Measurements from ENCODE around the gene PELI1.
"Not testable (repeated sequence)": the region's sequence is repeated elsewhere in the genome, so short reads cannot be mapped to it uniquely, and the experiment has no call there.

Gene PELI1

DNA sequence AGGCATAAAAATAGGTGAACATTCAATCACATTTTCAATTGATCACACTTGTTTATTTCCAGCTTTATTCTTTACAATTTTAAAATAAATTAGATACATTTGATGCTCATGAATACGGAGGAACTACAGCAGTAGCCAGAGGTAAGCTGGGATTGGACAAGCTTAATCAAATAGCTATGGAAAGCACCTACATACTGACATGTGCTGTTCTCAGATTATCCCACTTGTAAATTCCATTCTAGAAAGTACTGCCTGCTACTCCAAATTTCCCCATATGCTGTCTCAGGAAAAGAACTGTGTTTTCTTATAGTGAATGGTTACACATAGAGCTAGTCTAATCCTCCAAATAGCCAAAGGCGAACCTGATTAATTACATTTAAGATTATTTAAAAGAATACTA, 24.2 kb downstream of the PELI1 start:
- DNase-seq, result no peak

DNA sequence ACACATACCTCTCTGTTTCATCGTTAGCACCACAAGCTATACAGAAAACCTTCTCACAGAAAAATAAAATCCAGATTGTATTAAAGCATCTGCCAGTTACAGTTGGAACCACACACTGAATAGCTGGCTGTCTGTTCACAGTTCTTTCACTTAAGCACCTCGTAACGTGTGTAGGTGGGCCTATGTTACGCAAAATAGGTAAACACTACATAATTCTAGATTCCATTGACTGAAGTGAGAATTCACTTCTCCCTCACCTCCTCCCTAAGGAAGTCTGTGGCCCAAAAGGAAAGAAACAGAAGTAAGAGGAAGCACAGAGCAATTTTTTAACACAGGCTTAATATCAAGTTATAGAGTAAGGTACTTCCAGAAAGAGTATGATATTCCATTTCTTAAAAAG, 24.9 kb downstream of the PELI1 start:
- DNase-seq, result no peak

DNA sequence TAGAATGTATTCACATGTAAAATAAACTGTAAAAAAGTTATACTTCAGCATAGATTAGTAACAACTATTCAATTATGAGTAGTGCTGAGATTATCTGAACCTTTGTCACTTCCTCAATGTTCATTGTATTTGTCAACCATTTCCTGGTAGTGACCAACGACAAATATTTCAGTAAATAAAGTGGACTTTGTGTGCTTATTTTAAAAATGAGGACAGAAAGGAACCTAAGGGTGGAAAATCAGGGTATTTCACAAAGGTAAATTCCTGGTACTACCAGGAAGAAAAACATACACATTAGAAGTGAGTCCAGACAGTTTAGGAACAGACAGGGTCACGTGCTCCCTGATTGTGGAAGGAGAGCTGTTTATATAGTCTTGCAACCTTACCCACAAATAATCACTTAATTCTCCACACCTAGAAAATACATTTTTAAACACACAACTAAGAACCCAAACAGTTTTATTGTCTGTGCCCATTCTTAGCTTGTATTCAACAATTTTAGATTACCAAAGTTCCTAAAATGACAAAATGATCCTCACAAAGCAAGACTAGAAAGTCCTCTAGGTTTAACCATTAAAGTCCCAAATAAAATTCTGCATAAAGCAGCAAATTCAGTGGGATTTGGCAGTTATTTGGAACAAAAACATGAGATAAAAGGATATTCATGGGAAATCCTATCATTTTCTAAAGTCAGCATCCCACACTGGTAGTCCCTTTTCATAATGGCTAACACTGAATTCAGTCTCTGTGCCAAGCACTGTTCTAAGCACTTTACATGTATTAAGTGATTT, 28.2 kb downstream of the PELI1 start:
- peak; percentile 39 for DNase-seq

DNA sequence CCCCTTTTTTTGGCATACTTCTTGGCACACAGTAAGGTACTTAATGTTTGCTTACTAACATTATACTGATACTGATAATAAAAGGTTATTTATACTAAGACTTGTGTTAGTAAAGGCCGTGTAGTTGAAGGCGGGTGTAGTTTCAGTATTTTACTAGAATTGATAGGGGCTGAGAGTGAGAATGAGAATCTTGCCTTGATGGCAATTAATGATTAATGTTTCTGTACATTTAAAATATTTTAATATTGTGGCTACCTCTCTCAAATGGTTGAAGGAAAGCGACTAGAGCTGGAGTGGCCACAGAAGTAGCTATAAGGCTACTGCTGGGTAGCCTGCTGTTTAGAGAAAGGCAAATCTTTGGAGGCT, 29.3 kb downstream of the PELI1 start:
- DNase-seq, result no peak

DNA sequence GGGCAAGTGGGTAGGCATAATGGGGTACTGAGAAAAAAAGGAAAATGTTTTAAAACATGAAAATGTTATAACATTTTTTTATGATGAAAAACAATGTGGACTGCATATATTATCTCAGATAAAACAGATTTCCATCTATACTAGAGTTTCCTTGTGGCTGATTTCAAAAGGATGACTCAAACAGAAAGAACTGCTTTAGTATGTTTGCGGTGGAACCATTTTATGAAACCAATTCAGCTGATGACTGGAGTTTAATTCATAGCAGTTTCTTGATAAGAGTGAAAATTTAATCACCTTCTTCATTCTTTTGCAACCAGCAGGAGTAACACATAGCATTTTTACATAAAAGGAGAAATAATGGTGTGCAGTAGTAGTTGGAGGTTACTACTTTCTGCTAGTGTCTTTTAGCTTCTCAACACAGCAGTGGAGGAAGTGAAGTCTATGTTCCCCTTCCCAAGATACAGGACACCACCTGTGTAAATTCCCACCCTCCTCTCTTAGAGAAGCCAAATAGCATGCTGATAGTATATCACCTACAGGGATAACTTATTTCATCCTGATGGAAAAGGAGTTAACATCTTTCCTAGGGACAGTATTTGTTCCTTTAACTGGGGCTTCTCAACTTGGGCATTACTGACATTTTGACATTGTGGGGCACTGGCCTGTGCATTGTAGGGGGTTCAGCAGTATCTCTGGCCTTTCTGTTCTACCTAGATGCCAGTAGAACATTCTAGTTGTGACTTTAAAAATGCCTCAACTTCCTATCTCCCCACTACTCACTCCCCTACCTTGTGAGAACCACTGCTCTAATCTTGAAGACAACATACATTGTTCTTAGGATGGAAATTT, 29.9 kb downstream of the PELI1 start:
- DNase-seq, result peak; percentile 53

DNA sequence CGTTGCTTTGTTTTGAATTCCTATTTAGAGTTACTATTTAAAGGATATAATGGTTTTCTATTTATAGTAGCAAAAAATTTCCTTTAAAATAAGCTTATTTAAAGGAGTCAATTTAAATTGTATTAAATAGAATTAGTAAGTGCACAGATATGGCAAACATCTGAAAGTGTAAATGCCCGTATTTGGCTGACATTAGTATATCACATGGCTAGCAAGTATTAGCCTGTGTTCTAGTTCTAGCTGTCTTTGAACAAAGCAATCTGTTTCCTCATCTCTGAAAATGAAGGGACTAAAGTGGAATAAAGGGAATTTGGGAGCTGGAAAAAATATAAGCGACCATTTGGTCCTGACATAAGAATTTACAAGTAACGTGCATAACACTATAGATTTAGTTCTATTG, 32.2 kb downstream of the PELI1 start:
- DNase-seq, result no peak

DNA sequence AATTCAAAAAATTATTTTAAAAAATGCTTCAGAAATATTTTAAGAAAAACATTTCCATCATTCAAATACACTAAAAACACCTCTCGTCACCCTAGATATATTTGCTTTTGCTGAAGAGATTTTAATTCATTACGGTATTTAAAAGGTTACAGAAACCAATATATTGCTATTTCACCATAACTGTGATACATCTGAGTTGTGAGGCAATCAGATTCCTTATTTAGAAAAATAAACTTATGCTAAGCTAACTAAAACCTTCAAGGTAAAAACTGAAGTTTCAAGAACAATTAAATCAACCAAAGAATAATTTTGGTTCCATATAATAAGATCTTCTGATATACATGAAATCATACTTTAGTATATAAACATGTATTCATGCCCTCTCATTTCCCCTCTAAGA, 32.8 kb downstream of the PELI1 start:
- DNase-seq, result no peak

DNA sequence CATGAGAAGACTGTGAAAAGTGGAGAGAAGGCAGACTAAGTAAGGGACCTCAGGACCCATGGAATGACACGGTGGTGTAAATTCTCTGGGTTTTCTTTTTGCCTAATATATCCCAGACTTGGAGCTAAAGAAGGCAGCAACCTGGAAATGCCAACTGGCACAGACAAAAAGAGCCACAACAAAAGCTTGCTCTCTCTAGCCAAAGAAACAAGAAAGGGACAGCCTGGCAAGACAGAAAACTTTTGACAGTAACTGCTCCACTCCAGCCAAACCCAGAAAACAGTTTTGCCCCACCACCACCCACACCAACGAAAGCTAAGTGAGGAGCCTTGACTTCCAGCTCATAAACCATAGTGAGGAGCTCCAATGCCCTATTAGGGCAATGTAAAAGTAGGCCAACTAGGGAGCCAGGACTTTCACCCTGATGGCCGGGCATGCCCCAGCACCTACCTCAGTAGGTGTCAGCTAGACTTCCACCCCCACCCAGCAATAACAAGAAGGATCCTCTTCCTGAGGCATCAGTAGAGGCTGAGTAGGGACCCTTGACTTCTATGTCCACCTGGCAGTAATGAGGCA, 35.5 kb downstream of the PELI1 start:
- no peak for DNase-seq

DNA sequence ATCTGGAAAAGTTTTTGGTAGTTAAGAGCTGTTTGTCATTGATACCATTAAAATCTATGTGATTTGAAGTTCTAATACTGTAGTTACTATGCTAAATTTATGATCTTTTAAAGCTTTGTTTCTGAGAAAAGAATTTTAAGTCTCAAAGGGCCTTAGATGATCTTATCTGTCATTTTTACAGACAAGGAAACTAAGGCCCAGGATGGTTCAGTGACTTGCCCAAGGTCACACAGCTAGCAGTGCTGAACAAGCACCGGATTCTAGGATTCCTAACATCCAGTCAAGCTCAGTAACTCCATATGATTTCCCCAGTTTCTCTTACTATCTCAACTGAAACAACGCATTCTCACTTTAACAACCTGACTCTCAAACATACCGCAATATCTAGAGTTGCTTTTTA, 37.7 kb downstream of the PELI1 start:
- no peak for DNase-seq

DNA sequence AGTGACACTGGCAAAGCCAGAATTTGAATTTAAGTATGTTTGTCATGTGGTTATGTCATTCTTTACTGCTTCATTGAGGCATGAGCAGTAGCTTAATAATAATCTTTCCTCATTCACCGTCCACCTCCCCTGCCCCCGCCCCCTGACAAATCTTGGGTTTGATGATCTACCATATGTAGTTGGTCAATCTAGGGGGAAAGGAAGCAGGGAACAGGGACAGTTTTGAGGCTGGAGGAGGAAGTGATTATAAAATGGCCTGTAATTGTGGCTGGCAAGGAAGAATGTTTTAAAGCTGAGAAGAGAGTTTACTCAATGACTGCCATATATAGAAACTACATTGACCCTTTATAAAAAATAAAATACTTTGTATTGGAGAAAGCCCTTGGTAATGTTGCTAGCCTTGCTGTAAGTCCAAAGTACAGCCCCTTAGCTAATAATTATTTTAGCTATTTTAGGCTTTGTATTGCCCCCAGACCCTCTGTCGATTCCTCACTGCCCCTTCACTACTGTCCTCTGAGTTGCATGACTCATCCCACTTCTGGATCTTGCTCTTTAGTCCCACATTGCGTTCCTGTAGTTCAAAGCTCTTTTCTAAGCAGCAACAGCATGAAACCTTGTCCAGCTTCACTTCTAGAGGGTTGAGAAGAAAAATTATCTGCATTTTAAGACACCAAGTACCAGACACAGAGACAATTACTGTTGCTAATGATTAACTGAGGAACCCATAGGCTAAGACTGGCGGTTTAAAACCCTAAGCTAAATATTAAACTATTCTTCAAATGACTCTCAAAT, 38.4 kb downstream of the PELI1 start:
- peak; percentile 72 for DNase-seq

DNA sequence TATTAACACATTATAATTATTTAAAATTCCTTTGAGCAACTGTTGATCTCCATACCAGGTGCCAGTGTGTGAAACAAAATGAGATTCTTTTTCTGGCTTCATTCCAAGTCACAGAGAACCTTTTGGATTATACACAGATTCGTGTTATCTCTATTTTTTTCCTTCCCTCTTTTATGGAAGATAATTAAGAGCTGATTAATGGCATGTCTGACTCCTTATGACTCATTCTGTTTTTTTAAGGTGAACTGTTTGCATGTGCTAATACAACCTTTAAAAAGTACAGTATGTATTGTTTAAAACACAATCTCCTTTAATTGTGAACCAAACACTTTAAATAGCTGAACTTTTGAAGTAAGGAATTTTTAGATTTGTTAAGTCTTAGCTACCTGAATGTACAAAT, 39.3 kb downstream of the PELI1 start:
- peak; percentile 18 for DNase-seq

DNA sequence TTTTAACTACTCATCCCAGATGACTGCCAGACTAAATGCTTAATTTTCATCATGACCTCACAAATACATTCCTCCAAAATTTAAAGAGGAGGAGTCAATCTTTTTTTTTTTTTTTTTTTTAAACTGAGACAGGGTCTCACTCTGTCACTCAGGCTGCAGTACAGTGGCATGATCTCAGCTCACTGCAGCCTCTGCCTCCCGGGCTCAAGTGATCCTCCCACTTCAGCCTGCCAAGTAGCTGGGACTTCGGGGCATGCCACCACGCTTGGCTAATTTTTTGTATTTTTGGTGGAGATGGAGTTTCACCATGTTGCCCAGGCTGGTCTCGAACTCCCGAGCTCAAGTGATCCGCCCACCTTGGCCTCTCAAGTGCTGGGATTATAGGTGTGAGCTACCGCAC, 41.5 kb downstream of the PELI1 start:
- DNase-seq, result not testable (repeated sequence)

DNA sequence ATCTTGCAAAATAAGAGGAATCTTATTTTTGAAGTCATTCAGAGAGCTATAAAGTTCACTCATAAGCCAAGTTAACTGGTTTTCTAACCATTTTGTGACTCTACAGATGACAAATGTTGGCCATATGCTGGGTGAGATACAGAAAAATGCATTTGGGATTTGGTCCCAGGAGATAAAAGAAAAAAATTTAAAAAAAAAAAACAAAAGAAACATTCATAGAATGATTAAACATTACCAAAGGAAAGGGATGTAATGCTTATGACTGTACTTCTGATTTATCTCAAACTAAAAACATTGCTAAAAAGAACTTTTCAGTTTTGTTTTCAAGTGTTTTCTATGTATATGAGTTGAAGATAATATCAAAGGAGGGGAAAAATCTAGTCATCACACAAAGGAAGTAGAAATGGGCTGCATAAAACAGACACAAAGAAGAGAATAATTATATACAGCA, 43.1 kb downstream of the PELI1 start:
- DNase-seq, result no peak

DNA sequence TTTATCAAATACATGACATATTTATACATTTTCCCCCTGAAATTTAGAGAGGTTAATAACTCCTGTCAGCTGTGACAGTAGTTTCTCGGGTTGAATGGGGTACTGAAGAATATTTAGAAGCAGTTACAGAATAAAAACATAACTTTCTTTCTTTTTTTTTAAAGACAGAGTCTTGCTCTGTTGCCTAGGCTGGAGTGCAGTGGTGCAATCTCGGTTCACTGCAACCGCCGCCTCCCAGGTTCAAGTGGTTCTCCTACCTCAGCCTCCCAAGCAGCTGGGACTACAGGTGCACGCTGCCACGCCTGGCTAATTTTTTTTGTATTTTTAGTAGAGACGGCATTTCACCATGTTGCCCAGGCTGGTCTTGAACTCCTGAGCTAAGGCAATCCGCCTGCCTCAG, 43.6 kb downstream of the PELI1 start:
- DNase-seq, result not testable (repeated sequence)

DNA sequence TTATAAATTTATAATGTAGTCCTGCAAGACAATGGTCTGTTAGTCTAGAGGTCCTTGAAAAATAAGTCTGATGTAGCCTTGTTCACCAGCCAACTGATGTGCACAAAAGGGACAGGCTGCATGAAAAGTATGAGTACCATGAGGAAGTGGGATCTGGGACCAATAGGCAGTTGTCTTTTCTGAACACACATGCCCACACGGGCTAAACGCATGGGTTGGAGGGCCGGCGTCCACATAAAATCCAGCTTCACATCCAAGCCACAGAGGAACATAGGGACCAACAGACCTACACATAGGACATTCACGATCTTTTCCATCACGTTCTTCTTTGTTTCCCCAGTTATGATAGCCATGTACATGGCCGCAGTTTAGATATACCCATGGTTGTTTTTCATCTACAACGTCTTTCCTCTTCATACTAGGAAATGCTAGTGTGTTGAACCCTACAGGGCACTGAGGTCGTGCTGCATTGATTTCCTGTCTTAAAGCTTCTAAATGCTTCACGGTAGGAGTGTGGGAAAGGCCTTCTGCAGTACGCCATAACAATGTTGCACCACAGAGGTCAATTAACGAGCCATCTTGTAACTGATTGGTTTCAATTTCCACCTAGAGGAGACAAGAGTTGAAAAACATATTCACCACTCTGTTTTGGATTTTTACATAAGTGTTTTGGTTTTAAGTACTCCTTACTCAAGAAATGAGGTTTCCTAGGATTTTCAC, 49.4 kb downstream of the PELI1 start:
- no peak for DNase-seq

DNA sequence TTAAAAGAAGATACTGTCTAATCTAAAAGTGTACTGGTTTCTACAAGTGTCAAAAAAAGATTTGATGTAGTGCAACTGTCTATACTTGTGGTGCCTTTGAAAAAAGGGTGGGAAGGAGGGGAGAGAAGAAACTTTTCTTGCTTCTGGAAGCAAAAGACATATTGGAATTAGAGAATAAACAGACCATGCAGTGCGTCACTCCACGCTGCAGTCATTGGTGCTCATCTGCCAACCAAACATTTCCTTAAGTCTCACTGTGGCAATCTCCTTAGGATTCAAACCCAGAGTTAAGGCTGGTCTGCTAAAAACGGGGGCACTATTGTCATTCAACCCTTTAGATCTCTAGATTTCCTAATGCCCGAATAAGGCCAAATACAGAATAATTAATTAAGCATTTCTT, 50.9 kb downstream of the PELI1 start:
- DNase-seq, result no peak

DNA sequence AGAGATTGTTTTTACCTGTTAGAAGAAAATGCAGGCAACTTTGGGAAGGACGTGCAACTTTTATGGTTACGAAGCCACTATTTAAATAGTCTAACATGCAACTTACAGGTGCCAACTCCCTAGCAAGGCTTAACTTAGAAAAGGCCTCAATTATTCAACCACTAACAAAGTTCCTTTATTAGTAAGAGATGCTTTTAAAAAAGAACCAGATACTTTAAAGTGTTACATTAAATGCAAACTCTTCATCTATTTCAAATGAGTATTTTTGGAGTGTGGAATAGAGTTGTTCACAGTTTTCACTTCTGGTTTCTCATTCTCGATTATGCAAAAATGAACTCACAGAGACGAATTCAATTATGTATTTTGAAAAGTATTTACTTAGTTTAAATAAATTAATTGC, 51.7 kb downstream of the PELI1 start:
- DNase-seq, result no peak

DNA sequence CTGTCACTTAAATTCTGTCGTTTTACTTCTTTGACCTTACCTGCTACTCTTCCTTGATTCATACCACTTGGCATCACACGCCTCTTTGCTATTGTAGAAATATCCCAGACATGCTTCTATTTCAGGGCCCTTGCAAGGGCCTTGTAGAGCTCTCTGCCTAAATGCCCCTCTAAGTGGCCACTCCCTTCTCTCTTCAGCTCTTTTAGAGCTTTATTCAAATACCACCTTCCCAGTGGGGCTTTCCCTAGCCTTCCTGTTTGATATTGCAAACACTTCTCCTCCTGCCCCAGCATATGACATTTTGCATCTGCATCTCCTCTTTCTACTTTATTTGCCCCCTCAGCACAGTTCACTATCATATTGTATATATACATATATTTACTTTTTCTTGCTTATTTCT, 54.0 kb downstream of the PELI1 start:
- peak; percentile 13 for DNase-seq

DNA sequence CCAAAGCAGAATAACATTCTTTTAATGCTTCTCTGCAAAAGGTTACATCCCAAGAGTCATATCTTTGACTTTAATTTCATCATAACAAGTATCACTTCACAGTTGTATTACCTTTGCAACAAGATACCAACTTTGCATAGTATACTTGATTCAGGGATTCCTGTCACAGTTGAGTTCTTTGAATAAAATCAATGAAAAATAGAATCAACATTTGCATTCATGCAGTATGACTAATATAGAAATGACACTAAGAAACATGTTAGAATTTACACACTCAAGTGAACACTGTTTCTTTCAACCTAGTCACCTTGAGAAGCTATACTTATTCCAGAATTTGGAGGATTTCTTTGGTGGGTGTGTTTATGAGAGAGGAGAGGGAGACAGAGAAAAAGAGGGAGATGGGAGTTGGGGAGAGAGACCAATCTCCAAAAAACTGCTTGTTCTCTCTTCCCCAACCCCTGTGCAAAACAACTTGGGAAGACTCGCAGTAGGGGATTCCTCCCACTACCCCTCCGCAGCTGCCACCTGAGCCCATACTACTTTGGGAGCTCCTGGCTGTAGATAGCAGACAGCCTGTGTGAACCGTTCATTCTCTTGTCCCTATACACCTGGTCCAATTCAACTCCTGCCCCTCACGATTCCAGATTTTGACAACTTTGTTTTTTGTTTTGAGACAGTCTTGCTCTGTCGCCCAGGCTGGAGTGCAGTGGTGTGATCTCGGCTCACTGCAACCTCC, 57.7 kb downstream of the PELI1 start:
- DNase-seq, result no peak

DNA sequence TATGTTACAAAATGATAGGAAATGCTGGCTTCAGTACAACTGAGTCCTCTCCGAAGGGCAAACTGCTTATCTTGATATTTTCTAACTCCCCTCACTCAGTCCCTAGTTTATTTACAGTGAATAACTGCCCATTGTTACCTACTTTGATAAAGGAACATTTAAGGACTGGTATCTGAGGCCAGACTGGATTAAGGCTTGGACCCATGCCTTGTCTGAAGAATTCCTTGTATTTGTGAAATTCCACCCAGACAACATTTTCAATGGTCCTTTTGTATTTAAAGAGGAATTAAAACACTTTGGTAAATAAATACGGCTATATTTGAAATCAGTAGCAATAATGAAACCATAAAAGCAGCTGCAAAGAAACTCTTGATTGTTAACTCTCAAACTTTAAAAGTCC, 58.3 kb downstream of the PELI1 start:
- DNase-seq, result no peak

DNA sequence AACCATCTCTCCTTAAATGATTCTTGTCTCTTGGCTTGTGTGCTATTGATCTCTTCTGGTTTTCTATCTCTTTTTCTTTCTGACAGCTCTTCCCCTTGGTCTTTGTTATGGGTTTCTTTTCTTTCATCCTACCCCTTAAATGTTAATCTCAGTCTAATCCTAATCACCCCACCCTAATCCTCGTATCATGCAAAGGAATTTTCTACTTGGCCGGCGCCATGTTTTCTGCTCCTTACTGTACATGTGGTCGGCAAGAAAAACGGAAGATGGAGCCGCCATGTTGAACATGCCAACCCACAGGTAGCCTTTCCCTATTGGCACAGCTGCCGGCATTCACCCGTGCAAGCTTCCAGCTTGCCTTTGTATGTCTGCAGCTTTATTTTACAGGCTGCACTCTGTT, 63.2 kb downstream of the PELI1 start:
- DNase-seq, result no peak

DNA sequence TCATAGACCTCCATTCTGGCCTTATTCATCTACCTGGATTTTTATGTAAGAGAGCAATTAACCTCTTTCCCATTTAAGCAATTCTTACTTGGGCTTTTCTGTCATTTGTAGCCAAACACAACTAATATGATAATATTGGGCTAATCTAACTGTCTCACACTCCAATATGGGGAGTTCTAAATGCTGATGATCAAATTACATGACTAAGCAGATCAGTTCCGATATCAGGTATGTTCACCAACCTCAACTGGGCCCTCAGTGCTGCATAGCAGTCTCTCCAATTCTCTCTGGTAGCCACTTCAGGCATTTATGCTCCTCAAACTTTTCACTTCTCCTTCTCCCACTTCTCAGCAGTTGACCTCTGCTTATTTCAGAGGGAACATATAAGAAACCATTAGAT, 64.0 kb downstream of the PELI1 start:
- no peak for DNase-seq
